SHP77 treated with DMSO at 0.1 percent for 48 hours (cell line): ENCODE results near the gene PLA2G15.
"Not testable (repeated sequence)": the region's sequence is repeated elsewhere in the genome, so short reads cannot be mapped to it uniquely, and the experiment has no call there.

Source experiments
- DNase-seq: peaks from one replicate; lab custom pipeline; 2025; lab: John Stamatoyannopoulos, UW

Gene PLA2G15

DNA sequence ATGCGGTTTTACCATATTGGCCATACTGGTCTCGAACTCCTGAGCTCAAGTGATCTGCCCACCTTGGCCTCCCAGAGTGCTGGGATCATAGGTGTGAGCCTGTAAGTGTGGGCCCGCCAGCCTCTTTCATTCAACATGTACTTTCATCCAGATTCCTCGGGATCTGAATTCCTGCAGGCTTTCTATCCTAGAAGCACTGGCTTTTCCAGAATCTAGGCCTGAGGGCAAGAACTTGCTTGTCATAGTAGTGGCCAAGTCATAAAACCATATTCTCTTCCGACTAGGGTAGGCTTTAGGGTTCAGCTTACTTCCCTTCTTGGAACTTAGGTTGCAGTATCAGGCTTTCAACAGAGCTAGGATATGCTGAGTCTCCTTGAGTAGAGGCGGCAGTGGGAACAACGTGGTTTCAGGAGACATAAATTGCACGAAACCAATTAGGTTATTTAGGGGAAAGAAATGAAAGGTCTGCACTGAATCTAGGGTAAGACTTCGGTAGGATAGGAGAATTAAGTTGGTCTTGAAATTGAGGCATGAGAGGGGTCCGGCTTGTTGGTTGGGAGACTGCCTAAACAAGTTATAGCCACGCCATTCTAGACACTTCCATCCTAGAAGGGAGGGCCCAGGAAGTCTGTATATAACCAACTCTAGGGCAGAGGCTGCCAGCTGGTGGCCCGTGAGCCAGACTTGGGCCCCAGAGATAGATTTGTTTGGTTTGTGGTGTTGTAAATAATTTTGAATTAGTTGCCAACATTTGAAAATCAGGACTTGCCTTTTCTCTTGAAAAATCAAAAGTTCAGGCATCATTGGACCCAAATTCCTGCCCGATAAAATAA, 34.8 kb downstream of the PLA2G15 start:
- DNase-seq, result no peak

DNA sequence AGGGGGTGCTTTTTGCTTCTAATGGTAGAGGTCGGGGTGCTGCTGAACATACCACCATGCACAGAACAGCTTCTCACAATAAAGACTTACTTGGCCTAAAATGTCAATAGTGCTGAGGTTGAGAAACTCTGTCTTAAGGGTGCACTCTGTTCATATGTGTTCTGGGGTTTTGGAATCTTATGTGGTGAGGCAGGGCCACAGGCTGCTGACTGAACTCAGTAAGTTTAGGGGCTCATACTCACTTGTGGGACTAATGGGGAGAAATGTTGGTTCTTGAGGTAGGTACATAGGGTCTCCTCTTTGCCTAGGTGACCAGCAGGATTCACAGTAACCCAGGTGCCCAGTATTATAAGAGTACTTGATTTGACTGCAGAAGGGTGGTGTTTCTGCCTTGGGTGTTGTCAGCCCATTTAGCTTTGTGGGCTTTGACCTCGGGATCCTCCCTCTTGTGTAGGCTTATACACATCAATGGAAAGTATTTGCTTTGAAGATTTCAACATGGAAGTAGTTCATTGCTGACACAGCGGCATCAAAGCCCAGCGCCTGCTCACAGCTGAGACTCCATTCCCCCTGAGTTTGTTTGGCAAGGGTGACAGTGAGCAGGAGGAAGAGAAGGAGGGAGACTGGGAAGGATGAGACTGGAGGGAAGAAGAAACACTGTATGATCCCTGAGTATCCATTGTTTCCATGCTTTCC, 36.3 kb downstream of the PLA2G15 start:
- no peak for DNase-seq

DNA sequence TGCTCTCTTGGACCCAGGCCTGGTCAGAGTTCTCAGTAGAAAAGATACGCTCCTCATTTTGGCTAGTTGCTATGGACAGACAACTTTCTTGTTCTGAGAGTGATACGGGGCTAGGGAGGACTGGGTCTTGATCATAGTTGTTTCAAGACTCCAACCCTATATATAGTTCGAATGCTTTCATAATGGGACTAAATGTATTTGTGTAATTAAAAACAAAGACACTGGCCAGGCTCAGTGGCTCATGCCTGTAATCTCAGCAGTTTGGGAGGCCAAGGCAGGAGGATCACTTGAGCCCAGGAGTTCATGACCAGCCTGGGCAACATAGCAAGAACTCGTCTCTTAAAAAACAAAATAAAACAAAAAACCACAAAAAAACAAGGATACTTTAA, 36.9 kb downstream of the PLA2G15 start:
- no peak for DNase-seq

DNA sequence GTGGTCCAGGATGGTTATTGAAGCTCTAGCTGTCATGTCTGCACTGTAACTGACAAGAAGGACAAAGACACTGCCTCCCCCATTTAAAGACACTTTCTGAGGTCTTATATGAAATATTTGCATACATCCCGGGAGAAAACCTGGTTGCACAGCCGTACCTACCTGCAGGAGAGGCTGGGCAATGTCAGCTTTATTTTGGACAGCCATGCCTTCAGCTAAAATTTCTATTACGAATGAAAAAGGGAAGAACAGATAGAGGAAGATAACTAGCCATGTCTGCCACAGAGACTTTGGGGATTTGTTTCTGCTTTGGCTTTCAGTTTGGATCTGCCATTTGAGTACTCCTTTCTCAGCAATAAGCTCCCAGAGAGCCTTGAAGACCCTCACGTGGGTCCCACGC, 38.2 kb downstream of the PLA2G15 start:
- no peak for DNase-seq

DNA sequence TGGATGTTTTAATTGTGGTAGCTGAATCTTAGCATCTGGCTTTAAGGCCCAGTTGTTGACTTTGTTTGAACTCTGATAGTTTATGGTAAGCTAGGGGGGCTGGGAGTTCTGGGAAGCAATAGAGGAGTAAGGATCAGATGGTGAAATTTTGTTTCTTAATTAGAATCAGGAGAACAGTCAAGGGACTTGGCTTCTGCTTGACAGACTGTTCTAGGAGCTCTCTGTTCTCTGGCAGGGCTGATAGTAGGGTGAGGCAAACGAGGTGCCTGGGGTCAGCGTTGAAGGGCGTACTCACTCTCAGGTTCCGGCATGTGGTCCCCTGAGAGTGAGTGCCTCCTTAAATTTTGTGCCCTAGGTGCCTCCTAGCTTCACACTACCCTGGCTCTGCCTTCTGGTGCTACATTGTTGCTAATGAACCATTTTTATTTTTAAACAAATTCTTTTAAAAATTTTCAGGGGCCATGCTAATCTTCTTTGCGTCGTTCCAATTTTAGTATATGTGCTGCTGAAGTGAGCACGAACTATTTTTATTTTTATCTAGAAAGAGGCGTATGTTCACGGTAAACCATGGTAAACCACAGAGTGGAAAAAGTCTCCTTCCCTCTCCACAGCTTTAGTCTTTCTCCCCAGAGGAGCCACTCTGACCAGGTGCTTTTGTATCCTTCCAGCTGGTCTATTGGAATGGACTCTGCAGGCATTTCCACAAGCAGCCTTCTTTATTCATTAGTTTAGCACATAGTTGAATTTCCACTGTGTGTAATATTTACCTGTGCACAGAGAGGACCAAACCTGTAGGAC, 38.8 kb downstream of the PLA2G15 start:
- DNase-seq, result no peak

DNA sequence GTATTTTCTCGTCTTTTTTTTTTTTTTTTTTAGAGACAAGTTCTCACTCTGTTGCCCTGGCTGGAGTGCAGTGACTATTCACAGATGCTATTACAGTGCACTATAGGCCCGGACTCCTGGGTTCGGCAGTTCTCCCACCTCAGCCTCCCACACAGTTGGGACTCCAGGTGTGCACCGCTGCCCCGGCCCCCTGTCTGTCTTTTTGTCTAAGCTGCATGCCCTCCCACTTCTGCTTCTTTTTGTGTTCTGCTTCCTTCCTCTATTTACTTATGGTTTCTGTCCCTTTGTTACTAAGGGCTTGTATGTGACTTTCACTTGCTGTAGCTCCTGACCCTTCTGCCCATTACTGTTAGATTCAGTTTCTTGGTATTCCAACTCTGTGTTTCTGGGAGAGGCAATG, 39.7 kb downstream of the PLA2G15 start:
- no peak for DNase-seq

DNA sequence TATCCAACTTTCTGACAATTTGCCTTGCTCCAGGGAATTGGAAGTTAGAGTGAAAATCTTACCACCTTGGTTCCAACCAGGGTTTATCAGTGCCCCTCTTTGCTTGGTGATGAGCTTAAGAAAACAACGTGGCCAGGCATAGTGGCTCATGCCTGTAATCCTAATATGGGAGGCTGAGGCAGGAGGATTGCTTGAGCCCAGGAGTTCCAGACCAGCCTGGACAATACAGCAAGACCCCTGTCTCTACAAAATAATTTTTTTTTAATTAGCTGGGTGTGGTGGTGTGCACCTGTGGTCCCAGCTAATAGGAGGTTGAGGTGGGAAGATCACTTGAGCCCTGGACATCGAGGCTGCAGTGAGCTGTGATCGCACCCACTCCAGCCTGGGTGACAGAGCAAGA, 40.5 kb downstream of the PLA2G15 start:
- no peak for DNase-seq

DNA sequence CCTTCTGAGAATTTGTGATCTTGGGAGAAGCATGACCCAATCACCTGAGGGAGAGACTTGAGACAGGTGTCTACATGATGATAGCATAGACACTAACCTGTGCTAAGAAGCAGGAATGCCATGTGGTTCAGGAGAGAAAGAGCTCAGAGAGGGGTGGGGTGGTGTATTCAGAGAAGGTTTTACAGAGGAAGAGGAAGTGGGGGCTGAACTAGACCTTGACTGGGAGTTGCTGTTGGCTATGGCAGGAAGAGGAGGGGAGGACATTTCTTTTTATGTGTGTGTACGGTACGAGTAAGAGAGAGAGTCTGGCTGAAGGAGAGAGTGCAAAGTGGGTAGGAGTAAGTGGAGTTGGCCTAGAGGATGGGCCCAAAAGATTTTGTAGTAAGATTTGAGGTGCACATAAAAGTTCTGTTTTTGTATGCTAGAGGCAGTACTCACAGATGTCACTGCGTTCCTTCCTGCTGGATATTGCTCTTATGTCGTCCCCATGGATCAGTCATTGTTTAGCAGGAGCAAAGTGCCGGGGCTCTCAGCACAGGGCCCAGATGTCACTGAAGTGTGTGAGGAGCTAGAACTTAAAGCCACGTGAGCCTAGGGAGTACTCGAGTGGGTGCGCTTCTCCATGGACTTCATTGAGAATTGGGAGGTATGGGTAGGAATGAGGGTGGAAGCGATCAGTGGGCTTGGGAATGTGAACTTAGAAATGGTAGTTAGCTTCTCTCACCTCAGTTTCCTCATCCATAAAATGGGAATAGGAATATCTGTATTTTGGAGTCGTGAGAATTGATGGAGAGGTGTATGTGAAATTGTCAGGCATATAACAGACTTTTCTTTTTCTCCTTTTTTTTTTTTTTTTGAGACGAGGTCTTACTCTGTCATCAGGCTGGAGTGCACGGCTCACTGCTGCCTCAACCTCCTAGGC, 41.2 kb downstream of the PLA2G15 start:
- DNase-seq, result no peak

DNA sequence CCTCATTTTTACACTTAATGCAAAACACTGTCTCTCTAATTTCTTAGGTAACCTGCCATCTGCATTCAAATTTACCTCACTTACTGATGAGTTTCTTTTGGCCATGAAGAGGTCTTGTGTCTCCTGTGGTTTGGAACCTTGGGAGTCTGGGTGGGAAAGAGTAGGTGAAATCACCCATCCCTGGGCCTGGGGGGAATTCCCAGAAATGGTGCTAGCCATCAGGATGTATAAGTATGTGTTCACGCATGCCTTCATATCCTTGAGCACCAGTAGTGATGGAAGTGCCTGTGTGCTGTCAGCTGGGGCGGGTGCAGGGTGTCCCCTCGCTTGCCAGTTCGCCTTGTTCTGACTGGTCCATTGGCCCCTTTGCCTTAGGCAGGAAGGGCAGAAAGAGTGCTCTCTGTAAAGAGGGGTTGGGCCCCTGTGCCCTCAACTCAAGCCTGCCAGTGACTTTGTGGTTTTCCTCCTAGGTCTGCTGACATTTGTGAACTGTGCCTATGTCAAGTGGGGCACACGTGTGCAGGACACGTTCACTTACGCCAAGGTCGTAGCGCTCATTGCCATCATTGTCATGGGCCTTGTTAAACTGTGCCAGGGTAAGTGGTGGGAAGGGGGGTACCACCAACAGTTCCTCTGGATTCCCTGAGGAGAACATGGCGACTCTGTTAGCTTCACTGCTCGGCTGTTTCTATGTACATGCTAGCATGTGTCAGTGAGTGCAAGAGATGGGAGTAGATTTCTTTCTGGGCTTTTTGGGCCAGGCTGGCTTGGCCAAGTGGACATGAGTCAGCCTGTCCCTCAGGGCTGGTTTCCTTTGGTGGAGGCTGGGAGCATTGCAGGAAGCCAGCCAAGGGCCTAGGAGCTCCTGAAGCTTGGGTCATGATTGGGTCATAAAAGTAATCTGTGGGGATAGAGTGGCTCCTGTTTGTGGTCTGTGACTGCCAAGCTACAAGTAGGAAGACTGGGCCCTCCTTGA, 42.4 kb downstream of the PLA2G15 start:
- no peak for DNase-seq

DNA sequence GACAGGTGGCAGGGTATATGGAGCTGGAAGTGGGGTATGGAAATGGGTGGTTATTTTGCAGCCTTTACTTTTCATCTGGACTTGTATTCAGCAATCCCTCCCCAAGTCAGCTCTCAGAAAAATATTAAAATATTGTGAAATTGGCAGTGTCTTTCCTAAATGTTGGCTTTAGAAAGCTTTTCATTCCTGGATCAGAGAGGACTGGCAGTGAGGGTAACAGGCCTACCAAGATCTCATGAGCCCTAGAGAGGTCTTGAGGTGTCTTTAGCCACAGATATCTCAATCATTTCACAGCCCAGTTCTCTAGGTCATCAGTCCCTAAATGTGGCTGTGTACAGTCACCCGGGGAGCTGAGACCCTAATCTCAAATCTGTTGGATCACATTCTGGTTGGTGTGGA, 43.1 kb downstream of the PLA2G15 start:
- DNase-seq, result no peak

DNA sequence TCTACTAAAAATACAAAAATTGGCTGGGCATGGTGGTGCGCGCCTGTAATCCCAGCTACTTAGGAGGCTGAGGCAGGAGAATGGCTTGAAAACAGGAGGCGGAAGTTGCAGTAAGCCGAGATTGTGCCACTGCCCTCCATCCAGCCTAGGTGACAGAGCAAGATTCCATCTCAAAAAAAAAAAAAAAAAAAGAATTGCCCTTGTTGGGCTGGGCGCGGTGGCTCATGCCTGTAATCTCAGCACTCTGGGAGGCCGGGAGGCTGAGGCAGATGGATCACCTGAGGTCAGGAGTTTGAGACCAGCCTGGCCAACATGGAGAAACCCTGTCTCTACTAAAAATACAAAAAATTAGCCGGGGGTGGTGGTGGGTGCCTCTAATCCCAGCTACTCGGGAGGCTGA, 43.6 kb downstream of the PLA2G15 start:
- DNase-seq, result not testable (repeated sequence)

DNA sequence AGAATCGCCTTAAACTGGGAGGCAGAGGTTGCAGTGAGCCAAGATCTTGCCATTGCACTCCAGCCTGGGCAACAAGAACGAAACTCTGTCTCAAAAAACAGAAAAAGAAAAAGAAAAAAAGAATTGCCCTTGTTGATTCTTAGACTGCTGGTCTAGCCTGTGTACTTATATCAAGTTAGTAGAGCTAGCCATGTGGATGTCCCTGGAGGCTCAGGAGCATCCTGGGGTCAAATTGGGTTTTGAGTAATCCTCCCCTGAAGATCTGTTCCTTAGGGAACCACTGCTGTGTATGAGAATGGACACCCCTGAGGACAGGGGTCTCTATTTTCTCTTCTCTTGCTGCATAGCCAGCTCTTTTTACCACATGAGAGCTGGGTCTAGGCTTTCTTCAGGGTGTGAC, 44.0 kb downstream of the PLA2G15 start:
- no peak for DNase-seq

DNA sequence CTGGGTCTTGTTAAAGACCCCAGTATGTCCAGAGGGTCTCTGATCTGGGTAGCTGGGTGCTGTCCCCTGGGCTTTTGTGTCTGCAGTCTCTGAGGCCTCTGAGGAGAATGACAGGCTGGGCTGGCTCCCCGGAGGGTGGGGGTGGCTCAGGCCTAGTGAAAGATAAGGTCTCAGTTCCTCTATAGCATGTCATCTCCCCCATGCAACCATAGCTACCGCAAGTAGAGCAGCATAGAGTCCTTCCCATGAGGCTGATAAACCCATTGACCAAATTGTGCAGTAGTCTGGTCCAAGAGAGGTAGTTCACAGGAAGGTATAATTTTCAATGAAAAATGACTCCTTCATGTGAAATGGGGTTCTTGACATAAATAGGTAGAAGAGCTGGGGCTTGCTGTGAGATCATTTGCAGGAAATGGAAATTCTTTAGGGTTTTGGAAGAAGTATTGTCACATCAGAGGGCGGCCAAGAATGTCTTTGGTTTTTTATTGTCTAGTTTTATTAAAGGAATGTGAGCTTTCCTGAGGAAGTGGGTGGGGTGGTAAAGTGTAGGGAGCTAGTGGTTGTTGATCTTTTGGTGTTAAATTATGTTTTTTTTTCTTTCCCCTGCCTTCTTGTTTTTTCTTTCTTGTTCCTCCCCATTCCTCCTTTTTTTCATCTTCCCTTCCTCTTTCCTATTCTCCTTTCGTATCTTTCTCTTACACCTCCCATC, 44.6 kb downstream of the PLA2G15 start:
- no peak for DNase-seq

DNA sequence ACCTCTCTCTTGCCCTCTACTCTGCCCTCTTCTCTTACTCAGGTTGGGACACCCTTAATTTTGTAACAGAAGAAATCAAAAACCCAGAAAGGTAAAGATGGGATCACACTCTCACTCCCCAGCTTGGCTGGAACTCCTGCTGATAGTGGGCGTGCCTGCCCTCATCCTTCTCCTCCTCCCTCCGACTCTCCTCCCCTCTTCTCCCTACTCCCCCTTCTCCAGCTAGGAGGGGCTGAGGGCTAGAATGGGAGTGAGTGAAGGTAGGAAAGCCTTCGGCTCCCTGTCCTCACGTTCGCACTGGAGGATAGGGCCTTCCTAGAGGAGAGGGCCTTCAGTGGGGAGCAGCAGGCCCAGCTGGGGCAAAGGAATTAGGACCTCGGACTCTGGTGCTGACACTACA, 45.3 kb downstream of the PLA2G15 start:
- DNase-seq, result no peak

DNA sequence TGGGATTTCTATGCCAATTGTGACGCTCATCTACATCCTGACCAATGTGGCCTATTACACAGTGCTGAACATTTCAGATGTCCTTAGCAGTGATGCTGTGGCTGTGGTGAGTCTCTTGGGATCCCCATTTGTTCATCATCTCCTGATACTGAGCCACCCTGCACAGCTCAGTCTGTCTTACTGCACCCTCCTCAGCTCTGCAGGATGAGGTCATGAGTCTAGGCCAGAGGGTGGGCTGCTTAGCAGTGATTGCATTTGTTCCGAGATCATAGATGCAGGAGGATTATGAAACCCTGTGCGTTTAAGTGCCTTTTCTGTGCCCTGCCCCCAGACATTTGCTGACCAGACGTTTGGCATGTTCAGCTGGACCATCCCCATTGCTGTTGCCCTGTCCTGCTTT, 46.1 kb downstream of the PLA2G15 start:
- no peak for DNase-seq

DNA sequence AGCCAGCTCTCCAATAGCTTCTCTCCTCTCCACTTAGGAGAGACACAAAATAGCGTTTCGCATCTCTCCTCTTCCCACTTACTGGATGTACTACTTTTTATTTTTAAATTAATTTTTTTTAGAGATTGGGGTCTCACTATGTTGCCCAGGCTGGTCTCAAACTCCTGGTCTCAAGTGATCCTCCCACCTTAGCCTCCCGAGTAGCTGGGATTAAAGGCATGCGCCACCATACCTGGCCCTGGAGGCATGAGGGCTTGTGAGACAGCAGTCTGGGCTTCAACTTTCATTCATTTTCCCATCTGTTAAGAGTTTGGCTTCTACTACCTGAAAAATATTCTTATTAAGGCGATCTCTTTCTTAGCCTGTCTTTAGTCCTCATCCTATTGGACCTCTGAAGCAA, 47.3 kb downstream of the PLA2G15 start:
- no peak for DNase-seq

DNA sequence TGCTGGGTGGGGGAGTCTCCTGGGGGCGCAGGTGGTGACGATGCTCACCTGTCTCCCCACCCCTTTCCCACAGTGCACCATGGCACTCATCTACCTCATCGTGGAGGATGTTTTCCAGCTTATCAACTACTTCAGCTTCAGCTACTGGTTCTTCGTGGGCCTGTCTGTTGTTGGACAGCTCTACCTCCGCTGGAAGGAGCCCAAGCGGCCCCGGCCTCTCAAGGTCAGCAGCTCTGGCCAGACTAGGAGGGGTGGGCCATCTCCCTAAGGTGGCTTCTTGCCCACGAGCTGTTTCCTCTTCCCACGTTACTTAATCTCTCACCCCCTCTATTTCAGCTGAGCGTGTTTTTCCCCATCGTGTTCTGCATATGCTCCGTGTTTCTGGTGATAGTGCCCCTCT, 51.1 kb downstream of the PLA2G15 start:
- DNase-seq, result no peak

DNA sequence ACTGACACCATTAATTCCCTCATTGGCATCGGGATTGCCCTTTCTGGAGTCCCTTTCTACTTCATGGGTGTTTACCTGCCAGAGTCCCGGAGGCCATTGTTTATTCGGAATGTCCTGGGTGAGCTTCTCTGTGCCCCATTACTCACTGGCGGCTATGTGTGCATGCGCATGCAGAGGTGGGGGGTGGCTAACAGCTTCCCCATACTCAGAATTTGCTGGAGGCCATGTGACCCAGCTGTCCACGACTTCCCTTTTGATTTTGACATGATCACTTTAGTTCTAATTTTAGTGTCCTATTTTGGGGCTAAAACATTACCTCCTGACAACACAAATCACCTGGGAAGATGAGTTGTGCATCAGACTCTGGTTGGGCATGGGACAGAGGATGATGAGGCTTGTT, 51.5 kb downstream of the PLA2G15 start:
- DNase-seq, result no peak

DNA sequence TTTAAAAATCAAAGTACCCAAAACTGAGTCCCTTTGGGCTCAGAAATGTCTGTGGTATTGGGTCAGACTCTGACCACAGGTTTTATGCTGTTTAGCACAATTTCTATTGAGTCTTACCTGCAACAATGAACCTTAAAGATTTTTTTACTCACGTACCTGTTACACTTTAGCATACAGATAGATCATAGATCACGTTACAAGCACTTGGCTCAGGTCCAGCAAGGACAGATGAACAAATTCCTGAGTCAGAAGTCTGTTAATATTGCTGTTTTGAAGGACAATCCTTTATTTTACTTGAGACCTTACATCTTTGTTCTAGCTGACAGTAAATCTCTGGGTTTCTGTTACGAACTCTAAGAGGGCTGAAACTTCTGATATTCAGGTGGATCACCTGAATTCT, 52.7 kb downstream of the PLA2G15 start:
- DNase-seq, result no peak

DNA sequence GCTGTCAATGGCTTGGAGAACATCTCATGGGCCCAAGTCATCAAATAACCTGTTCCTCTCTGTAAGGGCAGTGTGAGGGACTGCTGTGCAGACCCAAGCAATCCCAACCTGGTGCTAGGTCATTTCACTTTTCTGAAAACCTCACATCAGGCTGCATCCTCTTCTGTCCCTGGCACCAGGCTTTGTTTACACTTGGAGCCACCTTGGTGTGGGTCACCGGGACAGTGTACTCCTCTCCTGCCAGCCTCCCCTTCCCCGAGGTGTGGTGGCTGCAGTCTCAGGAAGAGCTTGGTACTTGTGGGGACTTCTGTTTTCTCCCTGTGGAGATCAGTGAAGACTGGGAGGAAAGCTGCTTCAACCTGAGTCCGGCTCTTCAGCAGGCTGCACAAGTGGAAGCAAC, 53.1 kb downstream of the PLA2G15 start:
- DNase-seq, result no peak
